K562 (cell line): ENCODE results near the gene EFCAB12. TPM values are rescaled to one million over a fixed set of nuclear protein-coding genes. Genes with fewer than 3 reads are reported as not detected.

Source experiments
- CBX8 ChIP-seq: fragments of 200-600 bp; sonication (generic); IDR thresholded peaks from 2 replicates; pipeline ENCODE4 v1.6.1; 2012; ENCODE audit warnings: borderline replicate concordance, mixed run types, low read depth, mild to moderate bottlenecking, moderate library complexity, mixed read lengths, low read length, control low read depth, inconsistent platforms; ENCODE audit not compliant: poor library complexity, severe bottlenecking; ENCODE audit errors: extremely low read depth
- EGR1 ChIP-seq: fragments of 450-650 bp; conservative IDR thresholded peaks from 2 replicates; pipeline ENCODE4 v1.6.1; 2017; ENCODE audit warnings: mild to moderate bottlenecking
- MBD2 ChIP-seq: sonication (generic); IDR thresholded peaks from 2 replicates; pipeline ENCODE4 v1.6.1; 2016; ENCODE audit warnings: low read depth, borderline replicate concordance
- SNIP1 ChIP-seq: fragments of 450-650 bp; IDR thresholded peaks from 2 replicates; pipeline ENCODE4 v1.7.1; 2017; ENCODE audit warnings: low read depth, mild to moderate bottlenecking
- TBL1XR1 ChIP-seq, 2 experiments: IDR thresholded peaks; 2 replicates each; pipeline ENCODE4 v1.6.1; 2012; ENCODE audit warnings: improper control_type of control experiment in 2 of 2, low read length in 2 of 2, mild to moderate bottlenecking in 1 of 2
- TCFL5 ChIP-seq: fragments of 250-450 bp; sonication (Bioruptor Pico); conservative IDR thresholded peaks from 2 replicates; pipeline ENCODE4 v1.6.1; 2021; ENCODE audit warnings: mild to moderate bottlenecking, moderate library complexity, matching md5 sums
- XRCC5 ChIP-seq: fragments of 200-400 bp; formaldehyde crosslinking; IDR thresholded peaks from 2 replicates; pipeline ENCODE4 v1.6.1; 2017; ENCODE audit warnings: low read depth, mild to moderate bottlenecking, low read length
- ZC3H11A ChIP-seq: IDR thresholded peaks from 2 replicates; pipeline ENCODE4 v1.6.1; 2012; ENCODE audit warnings: low read depth, low read length, improper control_type of control experiment
- ZFP30 ChIP-seq: fragments of 250-450 bp; sonication (Bioruptor Pico); IDR thresholded peaks from 2 replicates; pipeline ENCODE4 v1.8.0; 2022; ENCODE audit warnings: moderate library complexity, mild to moderate bottlenecking, inconsistent platforms, borderline replicate concordance
- ZKSCAN1 ChIP-seq: fragments of 150-350 bp; IDR thresholded peaks from 2 replicates; pipeline ENCODE4 v1.6.1; 2016; ENCODE audit warnings: low read depth, low read length
- ZNF695 ChIP-seq: fragments of 450-650 bp; formaldehyde crosslinking; IDR thresholded peaks from 2 replicates; pipeline ENCODE4 v1.4.0; 2020; ENCODE audit warnings: mild to moderate bottlenecking, moderate library complexity
- ZNF707 ChIP-seq: fragments of 250-450 bp; sonication (Bioruptor Pico); conservative IDR thresholded peaks from 2 replicates; pipeline ENCODE4 v1.8.0; 2022; ENCODE audit warnings: inconsistent platforms, mild to moderate bottlenecking, moderate library complexity
- polyA plus RNA-seq, 8 experiments: library from polyadenylated mRNA; depleted of rRNA in 4 of 8; stranded (reverse) in 5 of 8; unstranded in 3 of 8; fragments of >200 nt; fragmentation: Nextera tagmentation in 2 of 8; fragmentation: Illumina TruSeq in 1 of 8; extraction: Ambion mirVana in 2 of 8; extraction: Trizol in 1 of 8; gene quantifications; 2 replicates each; pipeline versions ENCODE4 v1.2.1 to v1.2.3, GENCODE V29; 2011 to 2014; ENCODE audit warnings: inconsistent platforms in 1 of 8, missing spikeins in 1 of 8
- total RNA-seq, 7 experiments: library from RNA; depleted of rRNA in 6 of 7; stranded (reverse); fragments of >200 nt in 6 of 7; fragmentation: Illumina TruSeq in 2 of 7; extraction: Trizol in 2 of 7; gene quantifications; 2 replicates each; pipeline versions ENCODE4 v1.2.1 to v1.2.3, GENCODE V29; 2011 to 2021; ENCODE audit warnings: low replicate concordance in 1 of 7
- TF ChIP-seq, protein P1 (sequence below): sonication (generic); formaldehyde crosslinking; IDR thresholded peaks from 2 replicates; pipeline ENCODE4 v1.8.1; 2023; ENCODE audit warnings: mild to moderate bottlenecking, missing genetic modification reagents
- TF ChIP-seq, protein P2 (sequence below): fragments of 200-600 bp; sonication (generic); IDR thresholded peaks from one replicate; pipeline ENCODE4 v1.6.1; 2012; ENCODE audit warnings: mild to moderate bottlenecking, low read depth, low read length, inconsistent platforms

The EFCAB12 gene
- total and polyA plus RNA-seq, 9 of the 15 experiments (the other 6 are each of a cell fraction or from before 2014, with no cell fraction given) = 0.08 to 0.95 (median 0.56) TPM; not detected in 1

DNA sequence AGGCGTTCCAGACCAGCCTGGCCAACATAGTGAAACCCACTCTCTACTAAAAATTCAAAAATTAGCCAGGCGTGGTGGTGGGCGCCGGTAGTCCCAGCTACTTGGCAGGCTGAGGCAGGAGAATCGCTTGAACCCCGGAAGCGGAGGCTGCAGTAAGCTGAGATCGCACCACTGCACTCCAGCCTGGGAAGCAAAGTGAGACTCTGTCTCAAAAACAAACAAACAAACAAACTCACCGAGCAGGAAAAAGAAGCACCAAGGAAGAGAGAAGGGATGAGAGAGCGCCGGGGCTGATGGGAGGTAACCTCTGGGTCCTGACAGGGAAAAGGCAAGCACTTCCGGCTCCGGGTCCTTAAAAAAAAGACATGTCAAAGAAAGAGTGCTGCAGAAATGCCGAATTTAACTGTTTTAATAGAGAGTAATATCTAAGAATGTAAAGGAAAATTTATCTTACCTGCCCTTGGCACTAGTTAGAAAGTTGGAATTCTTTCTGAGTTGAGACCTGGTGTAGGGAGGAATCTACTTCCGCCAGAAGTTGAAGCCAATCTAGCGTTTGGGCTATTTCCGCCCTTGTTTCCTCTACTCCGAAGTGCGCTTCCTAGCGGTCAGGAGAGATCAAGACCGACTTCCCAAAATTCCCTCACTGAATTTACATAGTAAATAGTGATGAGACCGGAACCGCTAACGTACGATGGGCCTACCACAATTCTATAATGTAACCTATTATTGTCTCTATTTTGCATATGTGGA is 29.1 kb downstream of the EFCAB12 start (continued):
- TF ChIP-seq XRCC5 = no peak
- no peak for TF ChIP-seq TCFL5 (CRISPR knock-in tag)
- TF ChIP-seq, protein P1, sequence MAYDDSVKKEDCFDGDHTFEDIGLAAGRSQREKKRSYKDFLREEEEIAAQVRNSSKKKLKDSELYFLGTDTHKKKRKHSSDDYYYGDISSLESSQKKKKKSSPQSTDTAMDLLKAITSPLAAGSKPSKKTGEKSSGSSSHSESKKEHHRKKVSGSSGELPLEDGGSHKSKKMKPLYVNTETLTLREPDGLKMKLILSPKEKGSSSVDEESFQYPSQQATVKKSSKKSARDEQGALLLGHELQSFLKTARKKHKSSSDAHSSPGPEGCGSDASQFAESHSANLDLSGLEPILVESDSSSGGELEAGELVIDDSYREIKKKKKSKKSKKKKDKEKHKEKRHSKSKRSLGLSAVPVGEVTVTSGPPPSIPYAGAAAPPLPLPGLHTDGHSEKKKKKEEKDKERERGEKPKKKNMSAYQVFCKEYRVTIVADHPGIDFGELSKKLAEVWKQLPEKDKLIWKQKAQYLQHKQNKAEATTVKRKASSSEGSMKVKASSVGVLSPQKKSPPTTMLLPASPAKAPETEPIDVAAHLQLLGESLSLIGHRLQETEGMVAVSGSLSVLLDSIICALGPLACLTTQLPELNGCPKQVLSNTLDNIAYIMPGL (CRISPR knock-in tag) = no peak
- TF ChIP-seq ZNF695 = no peak
- TF ChIP-seq SNIP1 = 0 out of 2 replicates have a peak, but pooled peaks have one; percentile 7
- TF ChIP-seq CBX8 = no peak
- peak in 1 of 2 experiments; percentile 40; a peak in 1 of 4 replicates for TF ChIP-seq TBL1XR1 (IDR thresholded peaks at IDR 0.05; ENCODE audit: low read length in 2 of 2)
- no peak for TF ChIP-seq ZKSCAN1
- no peak for TF ChIP-seq ZFP30 (CRISPR knock-in tag)
- no peak for TF ChIP-seq MBD2
- no peak for TF ChIP-seq ZC3H11A
- TF ChIP-seq, protein P2, sequence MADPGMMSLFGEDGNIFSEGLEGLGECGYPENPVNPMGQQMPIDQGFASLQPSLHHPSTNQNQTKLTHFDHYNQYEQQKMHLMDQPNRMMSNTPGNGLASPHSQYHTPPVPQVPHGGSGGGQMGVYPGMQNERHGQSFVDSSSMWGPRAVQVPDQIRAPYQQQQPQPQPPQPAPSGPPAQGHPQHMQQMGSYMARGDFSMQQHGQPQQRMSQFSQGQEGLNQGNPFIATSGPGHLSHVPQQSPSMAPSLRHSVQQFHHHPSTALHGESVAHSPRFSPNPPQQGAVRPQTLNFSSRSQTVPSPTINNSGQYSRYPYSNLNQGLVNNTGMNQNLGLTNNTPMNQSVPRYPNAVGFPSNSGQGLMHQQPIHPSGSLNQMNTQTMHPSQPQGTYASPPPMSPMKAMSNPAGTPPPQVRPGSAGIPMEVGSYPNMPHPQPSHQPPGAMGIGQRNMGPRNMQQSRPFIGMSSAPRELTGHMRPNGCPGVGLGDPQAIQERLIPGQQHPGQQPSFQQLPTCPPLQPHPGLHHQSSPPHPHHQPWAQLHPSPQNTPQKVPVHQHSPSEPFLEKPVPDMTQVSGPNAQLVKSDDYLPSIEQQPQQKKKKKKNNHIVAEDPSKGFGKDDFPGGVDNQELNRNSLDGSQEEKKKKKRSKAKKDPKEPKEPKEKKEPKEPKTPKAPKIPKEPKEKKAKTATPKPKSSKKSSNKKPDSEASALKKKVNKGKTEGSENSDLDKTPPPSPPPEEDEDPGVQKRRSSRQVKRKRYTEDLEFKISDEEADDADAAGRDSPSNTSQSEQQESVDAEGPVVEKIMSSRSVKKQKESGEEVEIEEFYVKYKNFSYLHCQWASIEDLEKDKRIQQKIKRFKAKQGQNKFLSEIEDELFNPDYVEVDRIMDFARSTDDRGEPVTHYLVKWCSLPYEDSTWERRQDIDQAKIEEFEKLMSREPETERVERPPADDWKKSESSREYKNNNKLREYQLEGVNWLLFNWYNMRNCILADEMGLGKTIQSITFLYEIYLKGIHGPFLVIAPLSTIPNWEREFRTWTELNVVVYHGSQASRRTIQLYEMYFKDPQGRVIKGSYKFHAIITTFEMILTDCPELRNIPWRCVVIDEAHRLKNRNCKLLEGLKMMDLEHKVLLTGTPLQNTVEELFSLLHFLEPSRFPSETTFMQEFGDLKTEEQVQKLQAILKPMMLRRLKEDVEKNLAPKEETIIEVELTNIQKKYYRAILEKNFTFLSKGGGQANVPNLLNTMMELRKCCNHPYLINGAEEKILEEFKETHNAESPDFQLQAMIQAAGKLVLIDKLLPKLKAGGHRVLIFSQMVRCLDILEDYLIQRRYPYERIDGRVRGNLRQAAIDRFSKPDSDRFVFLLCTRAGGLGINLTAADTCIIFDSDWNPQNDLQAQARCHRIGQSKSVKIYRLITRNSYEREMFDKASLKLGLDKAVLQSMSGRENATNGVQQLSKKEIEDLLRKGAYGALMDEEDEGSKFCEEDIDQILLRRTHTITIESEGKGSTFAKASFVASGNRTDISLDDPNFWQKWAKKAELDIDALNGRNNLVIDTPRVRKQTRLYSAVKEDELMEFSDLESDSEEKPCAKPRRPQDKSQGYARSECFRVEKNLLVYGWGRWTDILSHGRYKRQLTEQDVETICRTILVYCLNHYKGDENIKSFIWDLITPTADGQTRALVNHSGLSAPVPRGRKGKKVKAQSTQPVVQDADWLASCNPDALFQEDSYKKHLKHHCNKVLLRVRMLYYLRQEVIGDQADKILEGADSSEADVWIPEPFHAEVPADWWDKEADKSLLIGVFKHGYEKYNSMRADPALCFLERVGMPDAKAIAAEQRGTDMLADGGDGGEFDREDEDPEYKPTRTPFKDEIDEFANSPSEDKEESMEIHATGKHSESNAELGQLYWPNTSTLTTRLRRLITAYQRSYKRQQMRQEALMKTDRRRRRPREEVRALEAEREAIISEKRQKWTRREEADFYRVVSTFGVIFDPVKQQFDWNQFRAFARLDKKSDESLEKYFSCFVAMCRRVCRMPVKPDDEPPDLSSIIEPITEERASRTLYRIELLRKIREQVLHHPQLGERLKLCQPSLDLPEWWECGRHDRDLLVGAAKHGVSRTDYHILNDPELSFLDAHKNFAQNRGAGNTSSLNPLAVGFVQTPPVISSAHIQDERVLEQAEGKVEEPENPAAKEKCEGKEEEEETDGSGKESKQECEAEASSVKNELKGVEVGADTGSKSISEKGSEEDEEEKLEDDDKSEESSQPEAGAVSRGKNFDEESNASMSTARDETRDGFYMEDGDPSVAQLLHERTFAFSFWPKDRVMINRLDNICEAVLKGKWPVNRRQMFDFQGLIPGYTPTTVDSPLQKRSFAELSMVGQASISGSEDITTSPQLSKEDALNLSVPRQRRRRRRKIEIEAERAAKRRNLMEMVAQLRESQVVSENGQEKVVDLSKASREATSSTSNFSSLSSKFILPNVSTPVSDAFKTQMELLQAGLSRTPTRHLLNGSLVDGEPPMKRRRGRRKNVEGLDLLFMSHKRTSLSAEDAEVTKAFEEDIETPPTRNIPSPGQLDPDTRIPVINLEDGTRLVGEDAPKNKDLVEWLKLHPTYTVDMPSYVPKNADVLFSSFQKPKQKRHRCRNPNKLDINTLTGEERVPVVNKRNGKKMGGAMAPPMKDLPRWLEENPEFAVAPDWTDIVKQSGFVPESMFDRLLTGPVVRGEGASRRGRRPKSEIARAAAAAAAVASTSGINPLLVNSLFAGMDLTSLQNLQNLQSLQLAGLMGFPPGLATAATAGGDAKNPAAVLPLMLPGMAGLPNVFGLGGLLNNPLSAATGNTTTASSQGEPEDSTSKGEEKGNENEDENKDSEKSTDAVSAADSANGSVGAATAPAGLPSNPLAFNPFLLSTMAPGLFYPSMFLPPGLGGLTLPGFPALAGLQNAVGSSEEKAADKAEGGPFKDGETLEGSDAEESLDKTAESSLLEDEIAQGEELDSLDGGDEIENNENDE = no peak
- no peak for TF ChIP-seq ZNF707 (CRISPR knock-in tag)
- TF ChIP-seq EGR1 = no peak
